MM.1S (cell line): Measurements from ENCODE around the gene PHLDB2.

Experiments used
- CTCF ChIP-seq: fragments of 300-600 bp; sonication (generic); IDR thresholded peaks from 2 replicates; pipeline ENCODE4 v1.5.1; 2016; ENCODE audit warnings: antibody characterized with exemption, low read length, mixed read lengths
- EZH2 ChIP-seq: fragments of 300-600 bp; sonication (generic); optimal IDR thresholded peaks from 2 replicates; pipeline ENCODE3; 2017; ENCODE audit warnings: low read depth, mild to moderate bottlenecking, antibody characterized with exemption, low read length, mixed read lengths
- EZH2phosphoT487 ChIP-seq: fragments of 300-600 bp; sonication (generic); IDR thresholded peaks from 2 replicates; pipeline ENCODE4 v1.6.1; 2018; ENCODE audit warnings: antibody characterized with exemption, low read length

GRCh38 chr3:112013784-112014143, 154.7 kb downstream of the PHLDB2 start:
- TF ChIP-seq CTCF (no peak), EZH2 (no peak), EZH2phosphoT487 (no peak)
